HG03095 (cell line): ENCODE measurements around the gene OMP.

Experiments
- ATAC-seq: cut with Tn5 transposase; IDR thresholded peaks from one replicate; pipeline ENCODE4 v1.9.1; 2021; ENCODE audit warnings: moderate library complexity; ENCODE audit not compliant: unreplicated experiment

OMP gene

GRCh38 chr11:77101043-77101537 is 1.6 kb upstream of the OMP start:
- no peak for ATAC-seq

- no peak for ATAC-seq
Observed at GRCh38 chr11:77103319-77103718, 679 bp downstream of the OMP start.

- ATAC-seq, result no peak
Observed at GRCh38 chr11:77104727-77105126, 2.1 kb downstream of the OMP start.

GRCh38 chr11:77106321-77106720 is 3.7 kb downstream of the OMP start:
- no peak for ATAC-seq

- ATAC-seq, result no peak
Observed at GRCh38 chr11:77106759-77107158, 4.1 kb downstream of the OMP start.

GRCh38 chr11:77107950-77108349 is 5.3 kb downstream of the OMP start:
- ATAC-seq, result no peak

- no peak for ATAC-seq
Observed at GRCh38 chr11:77108436-77108835, 5.8 kb downstream of the OMP start.

- ATAC-seq, result no peak
Observed at GRCh38 chr11:77109236-77110019, 6.8 kb downstream of the OMP start.

- ATAC-seq, result no peak
Observed at GRCh38 chr11:77110836-77111235, 8.2 kb downstream of the OMP start.

- ATAC-seq, result no peak
Observed at GRCh38 chr11:77111277-77111676, 8.6 kb downstream of the OMP start.

GRCh38 chr11:77111946-77112345 is 9.3 kb downstream of the OMP start:
- ATAC-seq, result no peak

GRCh38 chr11:77112641-77113381 is 10.2 kb downstream of the OMP start:
- ATAC-seq, result no peak

- ATAC-seq, result no peak
Observed at GRCh38 chr11:77113382-77114088, 10.9 kb downstream of the OMP start.

GRCh38 chr11:77114089-77114463 is 11.4 kb downstream of the OMP start:
- ATAC-seq, result no peak

- no peak for ATAC-seq
Observed at GRCh38 chr11:77115181-77115611, 12.6 kb downstream of the OMP start.

- ATAC-seq, result no peak
Observed at GRCh38 chr11:77115956-77116355, 13.3 kb downstream of the OMP start.

- no peak for ATAC-seq
Observed at GRCh38 chr11:77117492-77117891, 14.9 kb downstream of the OMP start.

GRCh38 chr11:77118086-77118485 is 15.4 kb downstream of the OMP start:
- ATAC-seq, result no peak

- no peak for ATAC-seq
Observed at GRCh38 chr11:77118971-77119370, 16.3 kb downstream of the OMP start.

- no peak for ATAC-seq
Observed at GRCh38 chr11:77119531-77119936, 16.9 kb downstream of the OMP start.

- ATAC-seq, result no peak
Observed at GRCh38 chr11:77120571-77120970, 17.9 kb downstream of the OMP start.
